Stomach (tissue), 4 donors: Measurements from ENCODE around the gene MPST.

Source experiments
- EP300 ChIP-seq: sonication (generic); formaldehyde crosslinking; IDR thresholded peaks from one replicate; pipeline ENCODE4 v1.6.1; 2017; ENCODE audit warnings: antibody characterized with exemption
- POLR2A ChIP-seq, 4 donors: fragments of 450-650 bp; IDR thresholded peaks; one replicate each; pipeline ENCODE4 v1.6.1; 2016; ENCODE audit warnings: antibody characterized with exemption in 4 of 4, control low read depth in 2 of 4, mild to moderate bottlenecking in 1 of 4, moderate library complexity in 1 of 4
- POLR2AphosphoS5 ChIP-seq, 3 donors: sonication (generic); formaldehyde crosslinking; IDR thresholded peaks; one replicate each; pipeline ENCODE4 v1.6.1; 2016; ENCODE audit warnings: antibody characterized with exemption in 3 of 3
- TF ChIP-seq, protein P1 (sequence below), 7 experiments: fragments of 450-650 bp in 4 of 7; fragments of 200-600 bp in 3 of 7; sonication (generic) in 3 of 7; IDR thresholded peaks; one replicate each; pipeline ENCODE4 v1.5.1; 2016 to 2019; ENCODE audit warnings: antibody characterized with exemption in 7 of 7, control low read depth in 2 of 7, mild to moderate bottlenecking in 1 of 7

DNA sequence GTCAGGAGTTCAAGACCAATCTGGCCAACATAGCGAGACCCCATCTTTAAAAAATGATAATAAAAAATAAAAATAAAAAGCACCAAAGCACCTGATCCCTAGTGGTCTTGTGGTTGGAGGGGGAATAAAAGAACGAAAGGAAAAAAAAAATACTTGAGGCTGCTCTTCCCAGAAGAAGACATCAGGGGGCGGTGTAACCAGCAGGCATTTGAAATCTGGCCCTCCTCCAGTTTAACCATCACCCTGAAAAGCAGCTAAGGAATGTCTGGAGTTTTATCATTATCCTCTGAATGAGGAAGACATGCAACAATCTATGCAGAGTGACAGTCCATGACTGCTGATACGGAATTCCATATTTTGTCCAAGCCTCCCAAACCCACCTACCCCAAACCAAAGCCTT, 26.4 kb downstream of the MPST start:
- TF ChIP-seq, protein P1, sequence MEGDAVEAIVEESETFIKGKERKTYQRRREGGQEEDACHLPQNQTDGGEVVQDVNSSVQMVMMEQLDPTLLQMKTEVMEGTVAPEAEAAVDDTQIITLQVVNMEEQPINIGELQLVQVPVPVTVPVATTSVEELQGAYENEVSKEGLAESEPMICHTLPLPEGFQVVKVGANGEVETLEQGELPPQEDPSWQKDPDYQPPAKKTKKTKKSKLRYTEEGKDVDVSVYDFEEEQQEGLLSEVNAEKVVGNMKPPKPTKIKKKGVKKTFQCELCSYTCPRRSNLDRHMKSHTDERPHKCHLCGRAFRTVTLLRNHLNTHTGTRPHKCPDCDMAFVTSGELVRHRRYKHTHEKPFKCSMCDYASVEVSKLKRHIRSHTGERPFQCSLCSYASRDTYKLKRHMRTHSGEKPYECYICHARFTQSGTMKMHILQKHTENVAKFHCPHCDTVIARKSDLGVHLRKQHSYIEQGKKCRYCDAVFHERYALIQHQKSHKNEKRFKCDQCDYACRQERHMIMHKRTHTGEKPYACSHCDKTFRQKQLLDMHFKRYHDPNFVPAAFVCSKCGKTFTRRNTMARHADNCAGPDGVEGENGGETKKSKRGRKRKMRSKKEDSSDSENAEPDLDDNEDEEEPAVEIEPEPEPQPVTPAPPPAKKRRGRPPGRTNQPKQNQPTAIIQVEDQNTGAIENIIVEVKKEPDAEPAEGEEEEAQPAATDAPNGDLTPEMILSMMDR (IDR thresholded peaks at IDR 0.05): peak in 2 of 7 experiments; percentile 16 to 26
- TF ChIP-seq POLR2AphosphoS5 (IDR thresholded peaks at IDR 0.05): no peak
- TF ChIP-seq POLR2A (IDR thresholded peaks at IDR 0.05): no peak
- no peak for TF ChIP-seq EP300
